DMS79 treated with DMSO at 0.1 percent for 48 hours (cell line): ENCODE results near the gene C19orf73.

Experiments used
- DNase-seq: peaks from one replicate; lab custom pipeline; 2025; lab: John Stamatoyannopoulos, UW

Gene C19orf73

GRCh38 chr19:49101160-49101559 is 17.8 kb downstream of the C19orf73 start:
- no peak for DNase-seq

DNA sequence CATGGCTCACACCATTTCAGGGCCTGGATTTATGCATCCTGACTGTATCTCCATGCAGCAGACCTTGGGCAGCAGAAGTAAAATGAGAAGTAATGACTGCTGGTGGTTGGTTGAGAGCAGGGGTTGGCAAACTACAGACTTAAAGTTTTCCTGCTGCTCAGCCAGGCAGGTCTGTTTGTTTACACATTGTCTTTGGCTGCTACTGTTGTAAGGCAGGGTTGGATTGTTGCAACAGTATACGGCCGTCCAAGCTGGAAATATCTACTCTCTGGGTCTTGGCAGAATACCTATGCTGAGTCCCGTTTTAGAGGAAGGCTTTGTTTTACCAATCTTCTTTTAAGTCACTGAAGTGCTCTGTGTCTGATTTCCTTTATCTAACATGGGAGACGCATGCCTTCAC is 20.1 kb downstream of the C19orf73 start:
- no peak for DNase-seq

DNA sequence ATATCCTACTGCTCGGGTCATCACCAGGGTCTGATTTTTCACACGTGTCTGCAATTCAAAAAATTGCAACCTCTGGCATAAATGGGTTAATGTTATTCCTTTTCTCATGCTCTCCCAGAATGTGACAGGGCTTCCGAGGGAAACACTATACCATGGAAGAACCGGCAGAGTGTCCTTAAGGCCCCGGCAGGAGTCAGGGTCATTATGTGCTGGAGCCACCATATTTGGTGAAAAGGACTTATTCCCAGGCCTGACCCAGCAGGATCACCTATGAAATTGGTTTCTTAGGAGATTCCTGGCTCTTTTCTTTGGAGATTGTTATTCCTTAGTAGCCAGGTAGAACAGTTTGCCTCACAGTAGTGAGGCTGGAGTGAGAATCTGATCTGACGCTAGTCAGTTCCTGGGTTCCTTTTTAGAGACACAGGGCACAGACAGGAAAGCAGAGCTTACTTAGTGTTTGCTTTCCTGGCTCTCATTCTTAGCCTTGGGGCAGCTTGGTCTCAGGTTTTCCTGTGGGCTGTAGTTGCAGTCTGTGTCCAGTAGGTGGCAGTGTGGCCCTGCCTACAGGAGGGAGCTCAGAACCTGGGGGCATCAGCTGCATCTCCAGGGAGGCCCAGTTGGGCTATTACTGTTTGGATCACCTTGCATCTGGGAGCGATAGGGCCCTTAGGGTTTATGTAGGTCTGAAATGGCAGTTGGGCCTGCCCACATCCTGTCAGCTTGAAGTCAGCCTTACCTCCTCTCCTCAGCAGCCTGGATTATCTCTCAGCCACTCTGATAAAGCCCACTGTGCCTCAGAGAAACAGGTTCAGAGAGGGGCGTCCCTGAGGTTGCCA is 21.3 kb downstream of the C19orf73 start:
- peak; percentile 30 for DNase-seq

- DNase-seq: no peak
These were observed 24.1 kb downstream of the C19orf73 start for GRCh38 chr19:49094505-49095482.

DNA sequence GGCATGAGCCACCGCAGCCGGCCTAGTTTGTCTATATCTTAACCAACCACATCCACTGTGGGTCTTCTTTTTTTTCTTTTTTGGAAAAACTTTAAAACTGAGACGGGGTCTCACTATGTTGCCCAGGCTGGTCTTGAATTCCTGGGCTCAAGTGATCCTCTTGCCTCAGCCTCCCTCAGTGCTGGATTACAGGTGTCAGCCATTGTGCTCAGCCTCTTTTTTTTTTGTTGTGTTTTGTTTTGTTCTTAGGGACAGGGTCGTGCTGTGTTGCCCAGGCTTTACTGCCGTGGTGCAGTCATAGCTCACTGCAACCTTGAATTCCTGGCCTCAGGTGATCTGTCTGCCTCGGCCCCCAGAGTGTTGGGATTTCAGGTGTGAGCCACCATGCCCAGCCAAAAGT is 26.3 kb downstream of the C19orf73 start:
- DNase-seq: no peak

DNA sequence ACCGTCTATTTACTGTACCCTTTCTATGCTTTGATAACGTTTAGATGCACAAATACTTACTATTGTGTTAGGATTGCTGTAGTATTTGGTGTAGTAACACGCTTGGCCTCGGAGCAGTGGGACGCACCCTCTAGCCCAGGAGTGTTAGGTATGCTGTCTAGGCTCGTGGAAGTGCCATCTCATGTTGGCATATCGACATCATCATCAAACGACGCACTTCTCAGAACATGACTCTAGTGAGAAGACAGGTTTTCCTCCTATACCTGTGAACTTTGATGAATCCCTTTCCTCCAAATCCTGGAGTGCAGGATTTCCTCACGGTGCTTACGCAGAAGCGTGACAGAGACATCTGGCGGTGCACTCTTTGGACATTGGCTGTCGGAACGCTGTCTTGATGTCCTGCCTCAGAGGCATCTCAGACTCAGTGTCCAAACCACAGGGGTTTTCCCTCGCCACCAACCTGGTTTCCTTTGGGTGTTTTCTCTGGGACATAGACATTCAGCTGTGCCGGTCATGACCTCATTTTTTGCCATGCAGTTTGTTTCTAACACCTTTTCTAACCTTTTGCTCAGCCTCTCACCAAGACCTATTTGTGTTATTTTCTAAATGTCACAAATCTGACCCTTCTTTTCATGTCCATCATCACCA is 27.4 kb downstream of the C19orf73 start:
- no peak for DNase-seq

DNA sequence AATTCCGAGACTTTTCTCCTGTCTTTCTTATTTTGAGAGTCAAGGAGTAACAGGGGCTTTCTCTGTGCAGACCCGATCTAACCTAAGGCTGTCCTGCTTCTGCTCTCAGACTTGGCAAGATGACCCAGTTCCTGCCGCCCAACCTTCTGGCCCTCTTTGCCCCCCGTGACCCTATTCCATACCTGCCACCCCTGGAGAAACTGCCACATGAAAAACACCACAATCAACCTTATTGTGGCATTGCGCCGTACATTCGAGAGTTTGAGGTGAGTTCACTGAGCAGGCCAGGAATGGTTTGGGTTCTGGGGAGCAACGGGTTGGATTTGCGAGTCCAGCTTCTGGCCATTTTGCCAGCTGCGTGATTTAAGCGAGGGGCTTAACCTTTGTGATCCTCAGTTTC is 32.6 kb downstream of the C19orf73 start:
- DNase-seq: no peak

GRCh38 chr19:49085868-49086232 is 33.1 kb downstream of the C19orf73 start:
- no peak for DNase-seq

GRCh38 chr19:49085020-49085867 is 33.7 kb downstream of the C19orf73 start, which contains the start of gene SNRNP70:
Gene SNRNP70 (plus strand): TSS chr19:49085451. CDS start chr19:49086415, 964 bp downstream.
- DNase-seq: peak; percentile 98

DNA sequence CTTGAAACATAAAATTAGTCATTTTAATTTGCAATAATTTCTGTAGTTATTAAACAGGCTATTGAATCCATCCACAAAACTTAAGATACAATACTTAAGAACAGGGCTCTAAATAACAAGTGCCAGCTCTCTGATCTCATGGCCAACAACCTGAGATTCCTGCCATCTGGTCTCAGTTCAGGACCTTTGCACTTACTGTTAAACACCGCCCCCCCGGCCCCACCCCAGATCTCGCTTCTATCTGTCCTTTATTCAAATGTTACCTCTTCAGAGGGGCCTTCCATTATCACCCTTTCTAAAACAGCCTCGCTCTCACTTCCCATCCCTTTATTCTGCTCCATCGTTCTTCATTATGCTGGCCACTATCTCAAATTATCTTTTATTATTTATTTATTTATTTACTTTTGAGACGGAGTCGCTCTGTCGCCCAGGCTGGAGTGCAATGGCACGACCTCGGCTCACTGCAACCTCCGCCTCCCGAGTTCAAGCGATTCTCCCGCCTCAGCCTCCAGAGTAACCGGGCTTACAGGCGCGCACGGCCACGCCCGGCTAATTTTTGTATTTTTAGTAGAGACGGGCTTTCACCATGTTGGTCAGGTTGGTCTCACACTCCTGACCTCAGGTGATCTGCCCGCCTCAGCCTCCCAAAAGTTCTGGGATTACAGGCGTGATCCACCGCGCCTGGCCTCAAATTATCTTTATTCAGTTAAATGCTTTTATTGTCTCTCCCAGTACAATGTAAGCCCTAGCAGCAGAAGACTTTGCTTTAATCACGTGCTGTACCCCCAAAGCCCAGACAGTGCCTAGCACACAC is 34.5 kb downstream of the C19orf73 start:
- DNase-seq: no peak

DNA sequence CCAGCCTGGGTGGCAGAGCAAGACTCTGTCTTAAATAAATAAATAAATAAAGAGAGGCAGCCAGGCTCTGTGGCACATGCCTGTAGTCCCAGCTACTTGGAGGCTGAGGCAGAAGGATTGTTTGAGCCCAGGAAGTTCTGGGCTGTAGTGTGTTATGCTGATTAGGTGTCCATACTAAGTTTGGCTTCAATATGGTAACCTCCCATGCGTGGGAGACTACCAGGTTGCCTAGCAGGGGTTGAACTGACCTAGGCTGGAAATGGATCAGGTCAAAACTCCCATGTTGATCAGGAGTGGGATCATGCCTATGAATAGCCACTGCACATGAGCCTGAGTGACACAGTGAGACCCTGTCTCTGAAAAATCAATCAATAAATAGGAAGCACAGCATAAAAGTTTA is 37.7 kb downstream of the C19orf73 start:
- no peak for DNase-seq

GRCh38 chr19:49080392-49080791 is 38.6 kb downstream of the C19orf73 start:
- no peak for DNase-seq

GRCh38 chr19:49074869-49075268 is 44.1 kb downstream of the C19orf73 start:
- peak; percentile 50 for DNase-seq

DNA sequence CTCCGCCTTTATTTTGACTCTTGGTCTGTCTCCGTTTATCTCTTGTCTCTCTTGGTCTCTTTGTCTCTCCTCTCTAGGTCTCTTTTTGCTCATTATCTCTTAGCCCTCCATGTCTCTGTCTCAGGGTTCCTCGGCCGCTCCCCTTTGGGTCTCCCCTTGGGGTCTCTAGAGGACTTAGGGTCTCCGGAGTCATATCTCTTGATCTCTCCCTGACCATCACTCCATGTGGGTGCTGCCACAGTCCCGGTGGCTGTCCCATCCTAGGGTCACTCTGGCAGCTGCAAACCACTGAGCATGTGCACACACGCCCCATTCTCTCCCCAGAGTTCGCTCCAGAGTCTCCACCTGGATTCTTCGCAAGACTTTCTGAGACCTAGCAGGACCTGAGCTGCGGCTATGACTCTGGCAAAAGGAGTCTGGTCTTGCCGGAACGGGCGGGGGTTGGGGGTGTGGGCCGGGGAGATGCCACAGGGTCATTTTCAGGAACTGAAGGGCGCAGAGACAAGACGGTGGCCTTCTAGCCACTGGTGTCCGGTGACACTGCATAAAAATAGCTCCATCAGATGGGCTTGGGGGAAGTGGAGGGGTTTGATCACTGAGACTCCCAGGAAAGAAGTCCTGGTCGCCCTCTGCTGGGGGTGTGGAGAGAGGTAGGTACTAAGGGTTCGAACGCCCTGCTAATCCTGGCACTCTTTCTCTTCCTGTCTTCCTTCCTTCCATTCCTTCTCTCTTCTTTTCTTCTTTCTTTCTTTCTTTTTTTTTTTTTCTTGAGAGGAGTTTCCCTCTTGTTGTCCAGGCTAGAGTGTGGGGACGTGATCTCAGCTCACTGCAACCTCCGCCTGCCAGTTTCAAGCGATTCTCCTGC is 45.2 kb downstream of the C19orf73 start:
- DNase-seq: no peak

GRCh38 chr19:49071860-49072547 is 46.9 kb downstream of the C19orf73 start:
- DNase-seq: peak; percentile 9

- DNase-seq: no peak
These were observed 48.5 kb downstream of the C19orf73 start for GRCh38 chr19:49070416-49070815.

DNA sequence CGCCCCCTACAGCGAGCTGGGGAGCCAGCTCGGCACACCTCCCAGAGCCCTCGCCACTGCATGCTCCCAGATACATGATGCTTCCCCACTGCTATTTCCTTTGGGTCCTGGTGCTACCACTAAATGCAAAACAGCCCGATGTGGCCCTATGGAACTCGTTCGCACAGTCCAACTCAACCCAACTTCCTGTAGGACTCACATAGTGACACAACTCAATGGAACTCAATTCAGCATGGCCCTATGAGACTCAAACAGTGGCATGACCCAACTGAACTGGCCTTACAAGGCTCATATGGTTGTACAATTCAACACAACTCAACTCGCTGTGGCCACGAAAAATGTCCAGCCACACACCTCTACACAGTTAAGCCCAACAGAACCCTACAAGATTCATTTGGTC is 49.9 kb downstream of the C19orf73 start:
- DNase-seq: no peak
